Mesenteric fat pad (tissue), 1 donor: ENCODE results near the gene ISCU. TPM values are rescaled to one million over a fixed set of nuclear protein-coding genes. Genes with fewer than 3 reads are reported as not detected.
"Not testable (repeated sequence)": the region's sequence is repeated elsewhere in the genome, so short reads cannot be mapped to it uniquely, and the experiment has no call there.

Experiments used
- DNase-seq: peaks from one replicate; pipeline ENCODE4 v3.0.0-alpha.2; 2020; ENCODE audit warnings: low spot score
- total RNA-seq: library from RNA; stranded (reverse); fragmentation: NEBNext Ultra II Directional; extraction: Animal tissue kit (Norgen Biotek cat#: 25700); gene quantifications from one replicate; pipeline ENCODE4 v1.2.1, GENCODE V29; 2021
- donor health status: DM: yes; HTN: yes; CAD: no.

Gene ISCU
- total RNA-seq, 1 donor from 2014 or later, result 156 TPM

GRCh38 chr12:108586306-108586705 lies 23.9 kb downstream of the ISCU start:
- no peak for DNase-seq

- no peak for DNase-seq
These were observed 25.4 kb downstream of the ISCU start for GRCh38 chr12:108587826-108588225.

GRCh38 chr12:108589028-108589839 lies 26.8 kb downstream of the ISCU start:
- no peak for DNase-seq

GRCh38 chr12:108589840-108590229 lies 27.4 kb downstream of the ISCU start:
- DNase-seq, result no peak

GRCh38 chr12:108590463-108590862 lies 28.1 kb downstream of the ISCU start:
- not testable (repeated sequence) for DNase-seq

- no peak for DNase-seq
These were observed 29.0 kb downstream of the ISCU start for GRCh38 chr12:108591267-108591980.

- no peak for DNase-seq
These were observed 29.9 kb downstream of the ISCU start for GRCh38 chr12:108592033-108592909.

- no peak for DNase-seq
These were observed 32.0 kb downstream of the ISCU start for GRCh38 chr12:108594323-108594903.

- DNase-seq, result no peak
These were observed 32.7 kb downstream of the ISCU start for GRCh38 chr12:108594960-108595710.

GRCh38 chr12:108595711-108596647 lies 33.6 kb downstream of the ISCU start:
- no peak for DNase-seq

GRCh38 chr12:108596854-108597558 lies 34.6 kb downstream of the ISCU start:
- DNase-seq, result no peak

GRCh38 chr12:108597559-108598471 lies 35.4 kb downstream of the ISCU start, which contains the start of gene TMEM119:
Gene TMEM119 (minus strand): TSS chr12:108598084. CDS start chr12:108592383, 5,701 bp downstream.
- DNase-seq, result no peak

- no peak for DNase-seq
These were observed 36.3 kb downstream of the ISCU start for GRCh38 chr12:108598553-108599250.

- no peak for DNase-seq
These were observed 37.1 kb downstream of the ISCU start for GRCh38 chr12:108599541-108599940.

GRCh38 chr12:108599948-108600701 lies 37.7 kb downstream of the ISCU start:
- no peak for DNase-seq

- no peak for DNase-seq
These were observed 38.3 kb downstream of the ISCU start for GRCh38 chr12:108600702-108601007.
